EH (cell line): Measurements from ENCODE around the gene SLC24A2.

Experiments
- DNase-seq: peaks from one replicate; pipeline ENCODE4 v3.0.0-alpha.2; 2015; ENCODE audit warnings: low read depth

The SLC24A2 gene

DNA sequence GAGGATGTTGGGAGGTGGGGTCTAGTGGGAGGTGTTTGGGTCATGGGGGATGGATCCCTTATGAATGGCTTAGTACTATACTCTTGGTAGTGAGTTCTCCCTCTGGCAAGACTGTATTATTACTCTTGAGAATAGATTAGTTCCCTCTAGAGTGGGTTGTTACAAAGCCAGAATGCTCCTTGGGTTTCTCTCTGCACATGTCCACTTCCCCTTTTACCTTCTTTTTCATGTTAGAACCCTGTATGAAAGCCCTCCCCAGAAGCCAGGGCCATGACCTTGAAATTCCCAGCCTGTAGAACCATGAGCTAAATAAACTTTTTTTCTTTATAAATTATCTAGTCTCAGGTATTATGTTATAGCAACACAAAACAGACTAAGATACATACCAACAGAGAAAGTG lies 31.1 kb downstream of the SLC24A2 start:
- DNase-seq, result no peak

GRCh38 chr9:19754921-19755320 lies 33.9 kb downstream of the SLC24A2 start:
- DNase-seq, result no peak

- no peak for DNase-seq
Observed at GRCh38 chr9:19748278-19749126, 40.3 kb downstream of the SLC24A2 start.

DNA sequence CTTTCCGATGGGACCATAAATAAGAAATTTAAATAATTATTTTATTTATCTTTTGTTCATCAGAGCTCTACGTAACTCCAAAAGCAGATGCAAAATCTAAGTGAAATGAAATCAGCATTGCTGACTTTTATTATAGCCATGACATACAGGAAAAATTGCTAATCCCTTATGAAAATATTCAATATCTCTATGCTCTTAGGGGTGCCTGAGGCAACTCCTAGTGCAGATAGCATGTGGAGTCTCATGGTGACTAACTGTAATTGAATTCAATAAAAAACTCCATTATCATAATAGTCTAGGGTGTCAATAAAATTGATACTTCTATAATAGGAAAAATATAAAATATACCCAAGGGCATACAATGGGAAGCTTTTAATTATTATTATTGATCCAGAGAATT lies 42.6 kb downstream of the SLC24A2 start:
- DNase-seq, result no peak

DNA sequence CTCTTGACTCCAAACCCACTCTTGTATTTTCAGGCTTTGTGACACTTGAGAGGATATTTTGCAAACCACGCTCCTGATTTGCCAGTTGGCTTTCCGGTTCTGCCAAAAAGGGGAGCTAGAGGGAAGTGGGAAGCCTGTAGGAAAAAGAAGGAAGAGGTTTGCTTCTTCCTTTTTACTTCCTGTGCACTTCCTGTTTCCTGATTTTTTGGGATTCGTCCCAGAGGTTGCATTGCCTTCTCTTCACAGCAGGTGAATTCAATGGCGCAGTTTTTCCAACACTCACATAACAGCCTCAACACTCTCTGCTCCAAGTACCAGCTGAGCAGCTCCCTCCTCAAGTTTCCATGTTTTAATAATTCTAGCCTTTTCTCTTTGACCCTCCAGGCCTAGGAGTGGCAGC lies 47.7 kb downstream of the SLC24A2 start:
- DNase-seq, result no peak
